HG02610 (cell line): Measurements from ENCODE around the gene CTNND2.

Experiments used
- ATAC-seq: cut with Tn5 transposase; IDR thresholded peaks from one replicate; pipeline ENCODE4 v1.9.1; 2021; ENCODE audit warnings: mild to moderate bottlenecking, moderate library complexity; ENCODE audit not compliant: unreplicated experiment

Gene CTNND2

GRCh38 chr5:11277323-11277722 is 626.9 kb downstream of the CTNND2 start:
- no peak for ATAC-seq

GRCh38 chr5:11273180-11273903 is 630.9 kb downstream of the CTNND2 start:
- ATAC-seq = no peak

GRCh38 chr5:11269515-11269914 is 634.7 kb downstream of the CTNND2 start:
- no peak for ATAC-seq

GRCh38 chr5:11268891-11269290 is 635.4 kb downstream of the CTNND2 start:
- ATAC-seq = no peak

- ATAC-seq = no peak
These were observed 637.9 kb downstream of the CTNND2 start for GRCh38 chr5:11266331-11266730.

- ATAC-seq = no peak
These were observed 643.0 kb downstream of the CTNND2 start for GRCh38 chr5:11261241-11261640.

- no peak for ATAC-seq
These were observed 646.2 kb downstream of the CTNND2 start for GRCh38 chr5:11258001-11258400.

- no peak for ATAC-seq
These were observed 651.7 kb downstream of the CTNND2 start for GRCh38 chr5:11252523-11252922.

- no peak for ATAC-seq
These were observed 652.2 kb downstream of the CTNND2 start for GRCh38 chr5:11252075-11252474.

- ATAC-seq = no peak
These were observed 653.0 kb downstream of the CTNND2 start for GRCh38 chr5:11251247-11251646.

- ATAC-seq = no peak
These were observed 655.3 kb downstream of the CTNND2 start for GRCh38 chr5:11248966-11249365.

- ATAC-seq = no peak
These were observed 657.0 kb downstream of the CTNND2 start for GRCh38 chr5:11247224-11247623.

- no peak for ATAC-seq
These were observed 663.7 kb downstream of the CTNND2 start for GRCh38 chr5:11240293-11241190.

GRCh38 chr5:11239261-11240015 is 664.8 kb downstream of the CTNND2 start:
- ATAC-seq = no peak

GRCh38 chr5:11234501-11234911 is 669.7 kb downstream of the CTNND2 start:
- no peak for ATAC-seq

GRCh38 chr5:11230890-11231289 is 673.4 kb downstream of the CTNND2 start:
- no peak for ATAC-seq

GRCh38 chr5:11227064-11227463 is 677.2 kb downstream of the CTNND2 start:
- no peak for ATAC-seq

- ATAC-seq = no peak
These were observed 679.6 kb downstream of the CTNND2 start for GRCh38 chr5:11224436-11225187.

- ATAC-seq = no peak
These were observed 682.1 kb downstream of the CTNND2 start for GRCh38 chr5:11222169-11222568.

- no peak for ATAC-seq
These were observed 689.2 kb downstream of the CTNND2 start for GRCh38 chr5:11214864-11215644.
